Activated CD8-positive, alpha-beta memory T cell treated with anti-CD3 and anti-CD28 coated beads for 1 hour (primary cell): Measurements from ENCODE around the gene RASGRF2.
A peak's percentile ranks its signal among the peaks of the same experiment; 100 is the strongest.
"Not testable (repeated sequence)": the region's sequence is repeated elsewhere in the genome, so short reads cannot be mapped to it uniquely, and the experiment has no call there.

Experiments used
- DNase-seq, 2 donors: peaks; one replicate each; pipeline ENCODE4 v3.0.0-alpha.2; 2020; ENCODE audit warnings: low read depth in 1 of 2; ENCODE audit errors: extremely low read depth in 1 of 2

RASGRF2 gene

GRCh38 chr5:80982093-80982492, 21.9 kb downstream of the RASGRF2 start:
- DNase-seq = no peak

GRCh38 chr5:80985600-80986228, 25.6 kb downstream of the RASGRF2 start:
- DNase-seq = no peak

DNA sequence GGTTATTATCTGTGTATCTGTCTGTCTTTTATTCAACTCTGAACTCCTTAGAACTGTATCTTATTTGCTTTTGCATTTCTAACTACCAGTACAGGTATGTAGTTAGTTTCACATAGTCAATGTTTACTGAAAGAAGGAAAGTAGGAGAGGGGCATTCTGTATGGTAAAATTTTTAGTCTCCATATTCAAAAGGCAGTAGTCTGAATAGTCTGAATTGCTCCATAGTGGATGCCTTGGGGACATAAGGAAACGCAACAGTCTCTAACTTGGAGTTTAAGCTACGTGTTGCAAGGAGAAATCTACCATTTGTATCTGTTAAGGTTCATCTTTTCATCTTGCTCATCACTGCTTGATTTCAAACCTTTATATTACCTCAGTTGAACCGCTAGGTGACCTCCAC, 26.2 kb downstream of the RASGRF2 start:
- DNase-seq = no peak

GRCh38 chr5:80987078-80987766, 27.1 kb downstream of the RASGRF2 start:
- no peak for DNase-seq

DNA sequence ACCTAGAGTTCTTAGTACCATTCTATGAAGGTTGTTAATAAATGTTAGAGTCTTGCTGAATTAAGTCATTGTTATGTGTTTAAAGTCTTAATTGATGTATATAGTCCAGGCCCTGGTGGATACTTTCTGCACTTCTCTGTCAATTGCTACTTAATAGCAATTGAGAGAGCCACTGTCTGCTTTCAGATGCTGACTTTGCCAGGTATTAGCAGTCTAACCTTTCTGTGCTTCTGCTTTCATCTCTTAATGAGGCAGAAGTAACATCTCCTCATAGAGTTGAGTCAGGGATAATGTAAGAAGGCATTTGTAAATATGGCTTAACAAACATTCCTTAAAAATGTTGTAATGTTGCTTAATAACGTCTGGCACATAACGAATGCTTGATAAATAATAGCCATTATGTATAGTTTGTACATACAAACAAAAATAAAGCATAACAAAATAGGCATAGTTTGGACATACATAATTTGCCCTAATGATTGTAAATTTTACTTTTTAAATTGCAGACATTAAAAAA, 28.3 kb downstream of the RASGRF2 start:
- no peak for DNase-seq

DNA sequence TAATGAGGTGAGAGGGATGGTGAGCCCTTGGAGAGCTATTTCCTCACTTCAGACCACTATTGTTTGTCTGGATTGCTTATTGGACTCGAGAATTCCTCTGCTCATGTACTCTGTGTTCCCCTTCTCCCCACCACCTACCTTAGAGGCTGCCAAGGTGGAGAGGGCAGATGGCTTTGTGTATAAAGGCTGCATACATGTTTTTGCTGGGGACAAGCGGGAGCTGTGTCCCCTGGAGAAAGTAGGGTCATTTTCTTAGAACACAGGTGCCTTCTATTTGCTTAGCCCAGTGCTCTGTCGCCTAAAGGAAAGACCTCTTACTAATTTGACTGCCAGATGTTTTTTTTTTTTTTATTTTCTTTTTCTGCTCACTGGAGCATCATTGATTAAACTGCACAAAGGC, 29.7 kb downstream of the RASGRF2 start:
- no peak for DNase-seq

- DNase-seq = no peak
These were observed 30.4 kb downstream of the RASGRF2 start for GRCh38 chr5:80990527-80990926.

GRCh38 chr5:80990971-80991370, 30.8 kb downstream of the RASGRF2 start:
- DNase-seq = no peak

DNA sequence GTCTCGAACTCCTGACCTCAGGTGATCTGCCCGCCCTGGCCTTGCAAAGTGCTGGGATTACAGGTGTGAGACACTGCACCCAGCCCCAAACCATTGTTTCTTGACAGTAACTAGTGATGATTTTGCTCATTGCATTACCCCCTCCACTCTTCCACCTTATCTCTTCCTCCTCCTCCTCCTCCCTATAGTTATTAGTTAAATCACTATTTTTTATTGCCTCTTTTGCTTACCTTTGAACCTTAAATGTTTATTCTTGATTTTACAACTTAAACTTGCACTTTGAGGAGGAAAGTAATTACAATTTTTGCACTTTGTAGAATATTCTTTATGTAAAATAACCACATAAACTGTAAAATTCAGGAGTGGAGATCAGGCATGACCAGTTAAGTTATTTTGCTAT, 35.7 kb downstream of the RASGRF2 start:
- no peak for DNase-seq

DNA sequence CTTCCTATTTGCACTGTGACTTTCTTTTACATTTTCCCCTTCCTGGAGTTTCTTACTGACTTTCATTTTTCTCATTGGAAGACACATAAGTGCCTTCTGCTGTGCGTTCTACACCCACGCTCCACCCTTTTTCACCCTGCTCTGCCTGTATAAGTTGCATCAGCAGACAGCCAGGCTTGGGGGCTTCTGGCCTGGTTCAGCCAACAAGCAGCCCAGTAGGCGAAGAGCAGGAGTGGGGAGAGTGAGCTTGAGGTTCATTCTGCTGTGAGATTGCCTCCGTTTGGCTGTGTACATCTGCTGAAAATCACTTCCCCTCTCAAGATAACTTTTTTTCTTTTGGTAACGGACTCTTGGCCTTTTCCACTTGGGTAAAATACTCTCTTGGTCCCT, 38.4 kb downstream of the RASGRF2 start:
- no peak for DNase-seq

DNA sequence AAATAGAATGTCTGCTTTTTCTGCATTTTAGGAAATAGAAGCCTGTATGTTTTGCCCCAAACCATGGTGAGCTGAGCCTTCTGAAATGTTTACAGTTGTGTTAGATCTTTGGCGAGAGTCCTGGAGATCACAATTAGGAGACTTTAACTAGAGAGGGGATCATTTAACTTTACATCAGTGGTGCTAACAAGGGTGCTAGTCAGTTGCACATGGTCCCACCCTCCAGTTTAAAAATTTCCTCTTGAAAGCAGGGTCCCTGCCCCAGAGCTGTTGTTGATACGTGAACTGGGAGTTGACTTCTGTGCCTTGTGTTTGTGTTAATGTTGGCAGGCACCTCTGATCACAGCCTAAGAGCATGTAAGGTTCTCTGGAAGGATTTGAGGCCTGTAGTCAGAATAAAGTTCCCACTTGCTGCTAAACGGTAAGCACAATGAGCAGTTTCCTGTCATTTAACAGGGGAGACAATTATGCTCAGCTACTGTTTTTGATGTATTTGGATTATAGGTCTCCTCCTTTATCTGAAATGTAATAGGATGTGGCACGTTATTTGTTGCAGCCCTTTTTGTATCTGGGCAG, 43.7 kb downstream of the RASGRF2 start:
- no peak for DNase-seq

DNA sequence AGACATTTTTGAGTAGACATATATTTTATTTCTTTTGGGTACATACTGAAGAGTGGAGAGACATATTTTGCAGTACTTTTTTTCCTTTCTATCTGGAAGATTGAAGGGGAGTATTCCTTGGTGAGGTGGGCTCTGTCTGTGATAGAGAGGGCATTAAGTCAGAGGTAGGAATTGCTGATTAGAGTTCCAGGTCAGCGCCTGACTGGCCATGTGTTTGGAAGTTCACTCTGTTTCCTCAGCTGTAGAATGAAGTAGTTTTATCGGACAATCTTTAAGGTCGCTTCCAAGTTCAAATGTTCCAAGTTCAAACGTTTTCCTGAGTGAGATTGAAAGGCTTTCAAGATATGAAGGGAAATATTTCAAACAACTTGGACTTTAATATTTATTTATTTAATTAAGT, 45.5 kb downstream of the RASGRF2 start:
- DNase-seq = no peak

DNA sequence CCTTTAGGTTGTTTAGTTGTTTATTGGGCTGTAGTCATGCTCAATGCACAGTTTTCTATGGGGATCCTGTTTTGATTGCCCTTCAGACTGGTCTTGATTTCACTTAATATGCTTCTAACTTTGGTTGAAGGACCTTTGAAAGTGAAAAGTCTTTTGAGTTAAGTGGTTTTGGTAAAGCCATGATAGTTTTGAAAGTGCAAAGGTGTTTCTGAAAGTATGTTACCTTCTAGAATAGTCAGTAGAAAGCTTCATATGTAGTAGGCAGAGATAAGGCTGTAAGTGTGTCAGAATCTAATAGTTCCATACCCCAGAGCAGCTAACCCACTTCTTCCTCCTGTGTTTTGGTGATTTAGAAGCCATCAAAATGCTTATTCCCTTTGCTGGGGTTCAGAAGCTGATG, 46.1 kb downstream of the RASGRF2 start:
- no peak for DNase-seq

GRCh38 chr5:81006947-81007636, 46.9 kb downstream of the RASGRF2 start:
- peak; percentile 8 to 20 for DNase-seq

- DNase-seq = no peak
These were observed 47.5 kb downstream of the RASGRF2 start for GRCh38 chr5:81007637-81008027.

DNA sequence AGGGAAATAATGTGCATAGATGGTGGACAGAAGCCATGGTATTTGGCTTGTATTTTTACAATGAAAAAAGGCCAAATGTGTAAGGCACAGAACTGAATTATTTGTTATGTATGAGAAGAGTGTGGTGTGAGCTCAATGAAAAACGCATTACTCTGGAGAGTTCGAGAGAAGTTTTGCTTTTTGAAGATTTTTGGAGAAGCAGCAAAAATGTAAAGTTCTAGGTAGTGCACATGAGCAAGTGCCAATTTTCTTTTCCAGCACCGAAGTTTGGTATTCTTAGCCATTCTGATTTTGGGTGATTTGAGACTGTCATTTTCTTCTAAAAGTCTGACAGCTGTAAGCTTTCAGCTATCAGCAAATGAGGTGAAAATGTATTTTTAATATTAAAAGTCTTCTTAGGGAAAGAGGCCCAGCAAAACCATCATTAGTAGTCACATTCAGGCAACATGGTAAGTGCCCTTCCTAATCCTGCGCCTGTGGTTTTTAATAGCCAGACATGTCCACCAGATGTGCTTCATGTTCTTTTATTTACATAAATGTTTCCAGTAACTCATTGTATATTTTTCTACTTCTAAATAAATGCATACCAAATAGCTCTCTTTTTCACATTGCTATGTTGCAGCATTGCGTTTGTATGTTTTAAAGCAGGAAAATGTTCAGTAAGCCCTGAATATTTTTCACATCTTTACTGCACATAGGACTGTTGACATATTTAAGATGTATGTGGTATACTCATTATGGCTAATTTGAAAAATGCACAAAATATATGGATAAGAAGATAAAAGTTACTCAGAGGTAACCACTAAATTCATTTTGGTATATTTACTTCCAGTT, 50.4 kb downstream of the RASGRF2 start:
- DNase-seq = no peak

- DNase-seq = no peak
These were observed 54.2 kb downstream of the RASGRF2 start for GRCh38 chr5:81014348-81014747.

DNA sequence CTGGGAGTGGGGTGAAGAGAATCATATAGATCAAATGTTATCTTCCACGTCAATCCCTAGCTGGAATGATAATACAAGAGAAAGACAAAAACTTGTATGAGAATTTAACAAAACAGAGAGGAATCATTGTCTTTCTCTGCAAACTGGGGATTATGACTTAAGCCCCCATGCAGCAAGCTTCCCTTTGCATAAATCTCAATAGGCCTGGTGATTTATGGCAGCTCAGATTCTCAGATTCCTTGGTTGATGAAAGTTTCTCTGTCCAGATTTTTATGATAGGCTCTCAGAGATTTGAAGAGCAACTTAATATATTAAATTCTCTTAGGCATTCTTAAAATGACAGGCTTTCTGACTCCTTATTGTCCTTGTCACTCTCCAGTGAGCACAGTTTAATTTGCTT, 56.0 kb downstream of the RASGRF2 start:
- no peak for DNase-seq

DNA sequence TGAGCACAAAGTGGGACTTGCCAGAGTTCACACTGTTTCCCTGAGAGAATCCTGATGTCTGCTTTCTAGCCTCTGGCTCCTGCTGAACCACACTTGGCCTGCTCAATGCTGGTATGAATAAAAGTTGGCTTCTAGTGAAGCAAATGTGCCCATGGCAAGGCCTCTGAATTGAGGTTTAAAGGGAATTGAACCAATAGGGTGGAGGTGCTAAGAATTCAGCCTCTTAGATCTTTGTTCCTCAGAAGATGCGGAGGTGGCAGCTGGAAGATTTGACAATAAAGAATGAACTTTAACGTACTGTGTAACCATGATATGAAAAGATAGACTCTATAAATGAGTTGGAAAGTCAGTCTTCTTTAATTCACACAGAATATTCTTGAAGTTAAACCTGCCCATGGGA, 57.2 kb downstream of the RASGRF2 start:
- DNase-seq = no peak

- DNase-seq = not testable (repeated sequence)
These were observed 58.4 kb downstream of the RASGRF2 start for GRCh38 chr5:81018608-81019007.

DNA sequence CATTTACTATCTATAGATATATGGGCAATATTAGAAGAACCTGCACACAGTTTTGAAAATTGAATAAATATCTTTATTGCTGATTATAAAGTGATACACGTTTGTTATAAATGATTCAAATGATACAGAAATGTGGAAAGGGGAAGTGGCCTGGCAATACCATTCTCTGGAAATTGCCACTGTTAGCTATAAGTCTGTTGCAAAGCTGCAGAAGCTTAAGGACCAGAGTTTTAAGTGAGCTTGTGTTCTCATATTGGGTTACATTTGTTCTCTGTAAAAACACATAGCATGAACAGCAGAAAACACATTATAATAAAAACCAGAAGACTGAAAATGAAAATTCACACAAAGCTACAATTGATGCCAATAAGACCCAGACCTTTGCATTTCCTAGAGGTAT, 59.6 kb downstream of the RASGRF2 start:
- no peak for DNase-seq
